ENCODE data around the gene DIAPH3. TPM values are rescaled to one million over a fixed set of nuclear protein-coding genes. Genes with fewer than 3 reads are reported as not detected.

The DIAPH3 gene
- total RNA-seq, 1 donor from 2014 or later, result 24.1 TPM

GRCh38 chr13:59659981-59660380 lies 503.7 kb downstream of the DIAPH3 start:
- Mint-ChIP-seq H3K27me3 (ENCODE audit: low read depth) (no peaks in the 10 kb centered on the region), H3K4me3 (ENCODE audit: unreplicated experiment) (no peak overlapping the region), H3K4me1 (ENCODE audit: low read depth) (no peaks in the 10 kb centered on the region), H3K36me3 (ENCODE audit: low read depth) (peaks cover 4% of the 10 kb centered on the region), H3K9me3 (ENCODE audit: low read depth) (peaks cover 2% of the 10 kb centered on the region), H3K27ac (ENCODE audit: unreplicated experiment) (no peak overlapping the region)
- TF ChIP-seq CTCF (IDR thresholded peaks at IDR 0.05), result no peak
- no peak for DNase-seq (ENCODE audit: low spot score)

DNA sequence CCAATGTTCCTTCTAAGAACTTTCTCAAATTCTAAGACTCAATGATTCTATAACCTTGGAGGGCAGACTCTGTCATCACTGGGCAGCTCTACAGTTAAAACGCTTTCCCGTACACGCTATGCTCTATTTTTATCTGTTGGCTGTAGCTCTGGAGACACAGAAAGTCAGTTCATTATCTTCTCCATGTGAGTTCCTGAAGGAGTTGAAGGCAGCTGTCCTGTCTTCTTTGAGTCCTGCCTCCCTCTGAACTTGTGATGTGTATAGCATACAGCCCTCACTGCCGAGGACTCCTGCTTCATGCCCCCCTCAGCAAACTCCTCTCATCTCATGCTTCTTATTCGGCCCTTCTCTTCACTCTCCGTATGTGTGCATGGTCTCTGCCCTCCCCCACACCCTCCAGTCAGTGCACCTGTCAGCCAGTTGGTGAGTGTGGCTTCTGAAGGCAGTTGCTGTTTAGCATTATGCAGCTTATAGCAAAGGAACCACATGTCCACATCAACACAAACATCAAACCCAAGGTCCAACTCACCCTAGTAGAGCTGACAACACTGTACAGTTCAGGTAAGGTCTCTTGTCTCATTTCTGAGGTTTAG lies 504.9 kb downstream of the DIAPH3 start:
- Mint-ChIP-seq H3K27ac (ENCODE audit: unreplicated experiment) (no peak overlapping the region), H3K27me3 (ENCODE audit: low read depth) (no peaks in the 10 kb centered on the region), H3K4me1 (ENCODE audit: low read depth) (peaks cover 4% of the 10 kb centered on the region), H3K4me3 (ENCODE audit: unreplicated experiment) (no peak overlapping the region), H3K36me3 (ENCODE audit: low read depth) (peaks cover 2% of the 10 kb centered on the region), H3K9me3 (ENCODE audit: low read depth) (peaks cover 2% of the 10 kb centered on the region)
- TF ChIP-seq CTCF (IDR thresholded peaks at IDR 0.05), result no peak
- no peak for DNase-seq (ENCODE audit: low spot score)

DNA sequence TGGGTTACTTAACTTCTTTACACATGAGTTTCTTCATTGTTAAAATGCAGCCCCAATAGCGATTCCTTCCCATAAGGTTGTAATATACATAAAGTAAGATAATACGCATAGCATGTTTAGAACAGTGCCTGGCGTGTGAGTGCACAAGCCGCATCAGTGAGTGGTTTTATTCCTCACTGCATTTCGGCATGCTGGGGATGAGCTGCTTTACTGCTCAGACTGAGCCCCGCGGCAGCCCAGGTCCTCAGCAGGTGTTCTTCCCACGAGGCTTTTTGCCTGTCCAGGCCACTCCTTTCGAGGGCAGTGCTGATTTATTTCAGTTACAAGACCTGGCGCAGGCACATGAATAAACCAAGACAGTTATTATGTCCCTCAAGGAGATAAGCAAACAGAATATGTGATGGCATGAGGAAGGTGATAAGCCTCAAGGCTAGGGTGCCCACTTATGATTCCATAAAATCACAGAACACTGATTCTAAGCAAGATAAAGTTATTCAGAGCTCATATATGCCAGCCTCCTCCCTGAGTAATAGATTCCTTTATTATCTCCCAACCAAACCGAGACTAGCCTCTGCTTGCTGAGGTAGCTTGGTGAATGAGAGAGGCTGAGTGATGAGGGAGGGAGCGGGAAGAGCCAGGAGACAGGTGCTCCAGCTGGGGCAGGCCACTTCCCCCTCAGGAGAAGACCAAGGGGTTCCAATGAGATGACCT lies 505.5 kb downstream of the DIAPH3 start:
- Mint-ChIP-seq H3K27ac (ENCODE audit: unreplicated experiment) (no peak overlapping the region), H3K36me3 (ENCODE audit: low read depth) (peaks cover under 1% of the 10 kb centered on the region), H3K27me3 (ENCODE audit: low read depth) (no peaks in the 10 kb centered on the region), H3K4me3 (ENCODE audit: unreplicated experiment) (no peak overlapping the region), H3K4me1 (ENCODE audit: low read depth) (peaks cover 4% of the 10 kb centered on the region), H3K9me3 (ENCODE audit: low read depth) (peaks cover 1% of the 10 kb centered on the region)
- TF ChIP-seq CTCF (IDR thresholded peaks at IDR 0.05), result no peak
- no peak for DNase-seq (ENCODE audit: low spot score)

DNA sequence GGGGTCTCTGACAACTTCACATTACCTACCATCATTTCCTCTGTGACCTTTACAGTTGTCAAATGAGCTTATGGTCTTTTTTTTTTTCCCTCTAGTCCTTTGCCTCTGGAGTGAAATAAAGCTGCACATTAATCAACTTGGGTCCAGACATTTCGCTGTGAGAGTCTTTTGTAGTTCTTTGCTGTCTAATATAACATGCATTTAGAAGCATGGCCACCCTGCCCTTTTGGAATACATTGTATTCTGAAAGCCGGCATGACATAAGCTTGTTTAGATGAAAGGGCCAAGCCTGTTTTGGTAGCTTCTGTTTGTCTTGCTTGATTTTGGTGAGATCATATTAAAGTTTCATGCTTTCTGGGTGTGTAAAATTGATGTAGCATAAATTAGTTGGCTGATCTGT lies 509.8 kb downstream of the DIAPH3 start:
- no peak for TF ChIP-seq CTCF (IDR thresholded peaks at IDR 0.05)
- no peak for DNase-seq (ENCODE audit: low spot score)
- Mint-ChIP-seq H3K4me3 (ENCODE audit: unreplicated experiment) (no peak overlapping the region), H3K27me3 (ENCODE audit: low read depth) (no peaks in the 10 kb centered on the region), H3K4me1 (ENCODE audit: low read depth) (peaks cover 4% of the 10 kb centered on the region), H3K27ac (ENCODE audit: unreplicated experiment) (no peak overlapping the region), H3K36me3 (ENCODE audit: low read depth) (no peaks in the 10 kb centered on the region), H3K9me3 (ENCODE audit: low read depth) (no peaks in the 10 kb centered on the region)

DNA sequence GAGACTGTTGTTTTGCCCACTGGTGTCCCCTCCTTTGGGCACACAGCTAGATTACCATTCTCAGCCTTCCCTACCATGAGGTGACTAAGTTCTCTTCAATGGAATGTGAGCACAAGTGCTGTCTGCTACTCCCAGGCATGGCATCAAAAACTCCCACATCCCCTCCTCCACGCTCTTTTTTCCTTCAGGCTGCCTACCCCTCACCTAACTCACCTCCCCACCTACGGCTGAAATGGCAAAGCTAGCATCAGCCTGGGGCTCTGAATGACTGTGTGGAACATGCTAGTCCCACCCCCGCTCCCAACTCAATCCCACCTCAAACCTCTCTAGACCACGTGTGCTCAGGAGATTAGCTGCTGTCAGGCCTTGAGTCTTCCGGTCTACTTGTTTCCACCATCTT lies 512.2 kb downstream of the DIAPH3 start:
- Mint-ChIP-seq H3K4me3 (ENCODE audit: unreplicated experiment) (no peak overlapping the region), H3K27me3 (ENCODE audit: low read depth) (no peaks in the 10 kb centered on the region), H3K4me1 (ENCODE audit: low read depth) (peaks cover 4% of the 10 kb centered on the region), H3K36me3 (ENCODE audit: low read depth) (no peaks in the 10 kb centered on the region), H3K27ac (ENCODE audit: unreplicated experiment) (no peak overlapping the region), H3K9me3 (ENCODE audit: low read depth) (no peaks in the 10 kb centered on the region)
- no peak for DNase-seq (ENCODE audit: low spot score)
- no peak for TF ChIP-seq CTCF (IDR thresholded peaks at IDR 0.05)

Data from chondrocyte (in vitro differentiated cells).